Measurements from ENCODE around the gene TEX52.
A peak's percentile ranks its signal among the peaks of the same experiment; 100 is the strongest.
"Not testable (repeated sequence)": the region's sequence is repeated elsewhere in the genome, so short reads cannot be mapped to it uniquely, and the experiment has no call there.

TEX52 gene

GRCh38 chr12:2877047-2877952, 20.5 kb upstream of the TEX52 start, which contains the start of the genes FOXM1 and RHNO1:
TSS of gene FOXM1 (minus strand) at chr12:2877174. CDS start at chr12:2874478, 2,696 bp downstream.
TSS of gene RHNO1 (plus strand) at chr12:2877223. CDS start at chr12:2885367, 8,144 bp downstream.
- TF ChIP-seq CTCF (IDR thresholded peaks at IDR 0.05; ENCODE audit: low read depth, low read length), result 0 out of 2 replicates have a peak, but pooled peaks have one; percentile 2
- peak; percentile 90 for DNase-seq
- Histone ChIP-seq H3K4me3 (ENCODE audit: low read depth, low read length) (peak within 1 kb of the TSS; percentile 98), H3K9me3 (no peaks in the 10 kb centered on the region), H3K27me3 (no peaks in the 10 kb centered on the region), H3K36me3 (peaks cover 25% of the 10 kb centered on the region), H3K4me1 (no peaks in the 10 kb centered on the region)

- no peak for DNase-seq
- Histone ChIP-seq H3K9me3 (no peaks in the 10 kb centered on the region), H3K4me3 (ENCODE audit: low read depth, low read length) (peak overlapping the region; percentile 98), H3K4me1 (no peaks in the 10 kb centered on the region), H3K27me3 (no peaks in the 10 kb centered on the region), H3K36me3 (peaks cover 32% of the 10 kb centered on the region)
- TF ChIP-seq CTCF (IDR thresholded peaks at IDR 0.05; ENCODE audit: low read depth, low read length), result no peak
Observed at GRCh38 chr12:2876431-2877046, 19.7 kb upstream of the TEX52 start.

GRCh38 chr12:2868986-2869632, 12.3 kb upstream of the TEX52 start:
- not testable (repeated sequence) for H3K4me3 ChIP-seq (ENCODE audit: low read depth, low read length); H3K9me3 ChIP-seq; H3K27me3 ChIP-seq; H3K4me1 ChIP-seq; DNase-seq
- peaks cover 77% of the 10 kb centered on the region for H3K36me3 ChIP-seq

- H3K4me3 ChIP-seq (ENCODE audit: low read depth, low read length), result no peak overlapping the region
- H3K36me3 ChIP-seq, result peaks cover 81% of the 10 kb centered on the region
- no peaks in the 10 kb centered on the region for H3K9me3 ChIP-seq
- no peak for DNase-seq
- TF ChIP-seq CTCF (IDR thresholded peaks at IDR 0.05; ENCODE audit: low read depth, low read length), result no peak
- no peaks in the 10 kb centered on the region for H3K27me3 ChIP-seq
- H3K4me1 ChIP-seq, result no peaks in the 10 kb centered on the region
Observed at GRCh38 chr12:2864198-2864597, 7.4 kb upstream of the TEX52 start.

GRCh38 chr12:2863402-2863801, 6.6 kb upstream of the TEX52 start:
- H3K27me3 ChIP-seq; H3K4me1 ChIP-seq; H3K9me3 ChIP-seq; DNase-seq; H3K4me3 ChIP-seq (ENCODE audit: low read depth, low read length): not testable (repeated sequence)
- H3K36me3 ChIP-seq, result peaks cover 82% of the 10 kb centered on the region

GRCh38 chr12:2862876-2863275, 6.0 kb upstream of the TEX52 start:
- H3K4me1 ChIP-seq, result no peaks in the 10 kb centered on the region
- peaks cover 82% of the 10 kb centered on the region for H3K36me3 ChIP-seq
- DNase-seq, result no peak
- no peaks in the 10 kb centered on the region for H3K27me3 ChIP-seq
- H3K9me3 ChIP-seq, result no peaks in the 10 kb centered on the region
- no peak for TF ChIP-seq CTCF (IDR thresholded peaks at IDR 0.05; ENCODE audit: low read depth, low read length)
- no peak overlapping the region for H3K4me3 ChIP-seq (ENCODE audit: low read depth, low read length)
